PC-3 (cell line): Measurements from ENCODE around the gene MIF4GD.
"Not testable (repeated sequence)": the region's sequence is repeated elsewhere in the genome, so short reads cannot be mapped to it uniquely, and the experiment has no call there.

Experiments used
- EZH2 ChIP-seq: fragments of 300-600 bp; sonication (generic); IDR thresholded peaks from one replicate; pipeline ENCODE4 v1.6.1; 2017; ENCODE audit warnings: antibody characterized with exemption, mild to moderate bottlenecking, low read length; ENCODE audit not compliant: unreplicated experiment
- EZH2phosphoT487 ChIP-seq: fragments of 300-600 bp; sonication (generic); IDR thresholded peaks from 2 replicates; pipeline ENCODE4 v1.6.1; 2018; ENCODE audit warnings: mild to moderate bottlenecking, antibody characterized with exemption, low read length, borderline replicate concordance
- TF ChIP-seq, protein P1 (sequence below): fragments of 300-600 bp; sonication (generic); conservative IDR thresholded peaks from 2 replicates; pipeline ENCODE4 v1.5.1; 2017; ENCODE audit warnings: antibody characterized with exemption, low read depth, mild to moderate bottlenecking, low read length

DNA sequence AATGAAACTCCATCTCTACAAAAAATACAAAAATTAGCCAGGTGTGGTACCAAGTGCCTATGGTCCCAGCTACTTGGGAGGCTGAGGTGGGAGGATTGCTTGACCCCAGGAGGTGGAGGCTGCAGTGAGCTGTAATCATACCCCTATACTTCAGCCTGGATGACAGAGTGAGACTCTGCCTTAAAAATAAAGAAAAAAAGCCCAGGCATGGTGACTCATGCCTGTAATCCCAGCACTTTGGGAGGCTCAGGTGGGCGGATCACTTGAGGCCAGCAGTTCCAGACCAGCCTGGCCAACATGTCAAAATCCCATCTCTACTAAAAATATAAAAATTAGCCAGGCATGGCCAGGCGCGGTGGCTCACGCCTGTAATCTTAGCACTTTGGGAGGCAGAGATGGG, 9.2 kb upstream of the MIF4GD start:
- TF ChIP-seq, protein P1, sequence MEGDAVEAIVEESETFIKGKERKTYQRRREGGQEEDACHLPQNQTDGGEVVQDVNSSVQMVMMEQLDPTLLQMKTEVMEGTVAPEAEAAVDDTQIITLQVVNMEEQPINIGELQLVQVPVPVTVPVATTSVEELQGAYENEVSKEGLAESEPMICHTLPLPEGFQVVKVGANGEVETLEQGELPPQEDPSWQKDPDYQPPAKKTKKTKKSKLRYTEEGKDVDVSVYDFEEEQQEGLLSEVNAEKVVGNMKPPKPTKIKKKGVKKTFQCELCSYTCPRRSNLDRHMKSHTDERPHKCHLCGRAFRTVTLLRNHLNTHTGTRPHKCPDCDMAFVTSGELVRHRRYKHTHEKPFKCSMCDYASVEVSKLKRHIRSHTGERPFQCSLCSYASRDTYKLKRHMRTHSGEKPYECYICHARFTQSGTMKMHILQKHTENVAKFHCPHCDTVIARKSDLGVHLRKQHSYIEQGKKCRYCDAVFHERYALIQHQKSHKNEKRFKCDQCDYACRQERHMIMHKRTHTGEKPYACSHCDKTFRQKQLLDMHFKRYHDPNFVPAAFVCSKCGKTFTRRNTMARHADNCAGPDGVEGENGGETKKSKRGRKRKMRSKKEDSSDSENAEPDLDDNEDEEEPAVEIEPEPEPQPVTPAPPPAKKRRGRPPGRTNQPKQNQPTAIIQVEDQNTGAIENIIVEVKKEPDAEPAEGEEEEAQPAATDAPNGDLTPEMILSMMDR = not testable (repeated sequence)
- not testable (repeated sequence) for TF ChIP-seq EZH2phosphoT487, EZH2
